ENCODE results near the gene BCL2L14. TPM values are rescaled to one million over a fixed set of nuclear protein-coding genes. Genes with fewer than 3 reads are reported as not detected.
A peak's percentile ranks its signal among the peaks of the same experiment; 100 is the strongest.

BCL2L14 gene
- total and polyA plus RNA-seq, 2 donors, result 3.0 to 11.4 TPM

GRCh38 chr12:12091977-12092663 is 21.4 kb downstream of the BCL2L14 start:
- no peak overlapping the region for H3K27ac ChIP-seq (ENCODE audit: low read depth in 1 of 2, low read length in 1 of 2)
- H3K27me3 ChIP-seq (ENCODE audit: control insufficient read depth in 2 of 2, insufficient read depth in 1 of 2, low read length in 1 of 2), result peaks cover 0 to 3% of the 10 kb centered on the region in 2 donors
- no peaks in the 10 kb centered on the region for H3K36me3 ChIP-seq (ENCODE audit: control insufficient read depth in 2 of 2, insufficient read depth in 2 of 2, low read length in 1 of 2)
- no peak overlapping the region for H3K4me3 ChIP-seq (ENCODE audit: low read length in 2 of 2)
- WGBS, result 94% methylated on average over 14 of the region's 14 CpGs
- DNase-seq (ENCODE audit: low read depth in 6 of 9, low spot score in 9 of 9), result no peak
- H3K4me1 ChIP-seq (ENCODE audit: control insufficient read depth in 2 of 2, insufficient read depth in 2 of 2, low read length in 2 of 2), result no peaks in the 10 kb centered on the region
- H3K9me3 ChIP-seq (ENCODE audit: control insufficient read depth in 2 of 2, insufficient read depth in 1 of 2, low read length in 1 of 2), result no peaks in the 10 kb centered on the region

- H3K9me3 ChIP-seq (ENCODE audit: control insufficient read depth in 2 of 2, insufficient read depth in 1 of 2, low read length in 1 of 2), result no peaks in the 10 kb centered on the region
- WGBS, result 97% methylated on average over 4 of the region's 4 CpGs
- H3K27ac ChIP-seq (ENCODE audit: low read depth in 1 of 2, low read length in 1 of 2), result no peak overlapping the region
- no peak overlapping the region for H3K4me3 ChIP-seq (ENCODE audit: low read length in 2 of 2)
- H3K27me3 ChIP-seq (ENCODE audit: control insufficient read depth in 2 of 2, insufficient read depth in 1 of 2, low read length in 1 of 2), result peaks cover 0 to 3% of the 10 kb centered on the region in 2 donors
- H3K36me3 ChIP-seq (ENCODE audit: control insufficient read depth in 2 of 2, insufficient read depth in 2 of 2, low read length in 1 of 2), result no peaks in the 10 kb centered on the region
- H3K4me1 ChIP-seq (ENCODE audit: control insufficient read depth in 2 of 2, insufficient read depth in 2 of 2, low read length in 2 of 2), result peaks cover 0 to 8% of the 10 kb centered on the region in 2 donors
- DNase-seq (ENCODE audit: low read depth in 6 of 9, low spot score in 9 of 9), result no peak
Observed at GRCh38 chr12:12094481-12094880, 23.7 kb downstream of the BCL2L14 start.

GRCh38 chr12:12095021-12095420 is 24.3 kb downstream of the BCL2L14 start:
- peaks cover 0 to 3% of the 10 kb centered on the region in 2 donors for H3K27me3 ChIP-seq (ENCODE audit: control insufficient read depth in 2 of 2, insufficient read depth in 1 of 2, low read length in 1 of 2)
- no peaks in the 10 kb centered on the region for H3K9me3 ChIP-seq (ENCODE audit: control insufficient read depth in 2 of 2, insufficient read depth in 1 of 2, low read length in 1 of 2)
- no peak for DNase-seq (ENCODE audit: low read depth in 6 of 9, low spot score in 9 of 9)
- H3K4me3 ChIP-seq (ENCODE audit: low read length in 2 of 2), result no peak overlapping the region
- H3K36me3 ChIP-seq (ENCODE audit: control insufficient read depth in 2 of 2, insufficient read depth in 2 of 2, low read length in 1 of 2), result no peaks in the 10 kb centered on the region
- H3K27ac ChIP-seq (ENCODE audit: low read depth in 1 of 2, low read length in 1 of 2), result no peak overlapping the region
- H3K4me1 ChIP-seq (ENCODE audit: control insufficient read depth in 2 of 2, insufficient read depth in 2 of 2, low read length in 2 of 2), result peaks cover 0 to 8% of the 10 kb centered on the region in 2 donors
- WGBS, result 72% methylated on average over 3 of the region's 3 CpGs

GRCh38 chr12:12097891-12098690 is 27.4 kb downstream of the BCL2L14 start:
- Histone ChIP-seq H3K27ac (ENCODE audit: low read depth in 1 of 2, low read length in 1 of 2) (no peak overlapping the region), H3K4me3 (ENCODE audit: low read length in 2 of 2) (no peak overlapping the region)
- 90% methylated on average over 6 of the region's 6 CpGs for WGBS

GRCh38 chr12:12098691-12099015 is 27.9 kb downstream of the BCL2L14 start:
- H3K9me3 ChIP-seq (ENCODE audit: control insufficient read depth in 2 of 2, insufficient read depth in 1 of 2, low read length in 1 of 2), result peaks cover 0 to under 1% of the 10 kb centered on the region in 2 donors
- H3K27me3 ChIP-seq (ENCODE audit: control insufficient read depth in 2 of 2, insufficient read depth in 1 of 2, low read length in 1 of 2), result no peaks in the 10 kb centered on the region
- H3K27ac ChIP-seq (ENCODE audit: low read depth in 1 of 2, low read length in 1 of 2), result no peak overlapping the region
- peaks cover 0 to 8% of the 10 kb centered on the region in 2 donors for H3K4me1 ChIP-seq (ENCODE audit: control insufficient read depth in 2 of 2, insufficient read depth in 2 of 2, low read length in 2 of 2)
- no peaks in the 10 kb centered on the region for H3K36me3 ChIP-seq (ENCODE audit: control insufficient read depth in 2 of 2, insufficient read depth in 2 of 2, low read length in 1 of 2)
- DNase-seq (ENCODE audit: low read depth in 6 of 9, low spot score in 9 of 9), result no peak
- H3K4me3 ChIP-seq (ENCODE audit: low read length in 2 of 2), result no peak overlapping the region
- 94% methylated on average over 3 of the region's 3 CpGs for WGBS

More at GRCh38 chr12:12097891-12098690, 27.4 kb downstream of the BCL2L14 start:
- no peaks in the 10 kb centered on the region for H3K27me3 ChIP-seq (ENCODE audit: control insufficient read depth in 2 of 2, insufficient read depth in 1 of 2, low read length in 1 of 2)
- no peaks in the 10 kb centered on the region for H3K36me3 ChIP-seq (ENCODE audit: control insufficient read depth in 2 of 2, insufficient read depth in 2 of 2, low read length in 1 of 2)
- no peak for DNase-seq (ENCODE audit: low read depth in 6 of 9, low spot score in 9 of 9)
- H3K4me1 ChIP-seq (ENCODE audit: control insufficient read depth in 2 of 2, insufficient read depth in 2 of 2, low read length in 2 of 2), result peaks cover 0 to 8% of the 10 kb centered on the region in 2 donors
- no peaks in the 10 kb centered on the region for H3K9me3 ChIP-seq (ENCODE audit: control insufficient read depth in 2 of 2, insufficient read depth in 1 of 2, low read length in 1 of 2)

- WGBS, result 64% methylated on average over 6 of the region's 6 CpGs
- peaks cover 0 to 3% of the 10 kb centered on the region in 2 donors for H3K9me3 ChIP-seq (ENCODE audit: control insufficient read depth in 2 of 2, insufficient read depth in 1 of 2, low read length in 1 of 2)
- H3K27me3 ChIP-seq (ENCODE audit: control insufficient read depth in 2 of 2, insufficient read depth in 1 of 2, low read length in 1 of 2), result no peaks in the 10 kb centered on the region
- H3K4me3 ChIP-seq (ENCODE audit: low read length in 2 of 2), result no peak overlapping the region
- peak in 7 of 9 donors; percentile 8 to 54 (median 14) for DNase-seq (ENCODE audit: low read depth in 6 of 9, low spot score in 9 of 9)
- H3K4me1 ChIP-seq (ENCODE audit: control insufficient read depth in 2 of 2, insufficient read depth in 2 of 2, low read length in 2 of 2), result peaks cover 0 to 8% of the 10 kb centered on the region in 2 donors
- no peaks in the 10 kb centered on the region for H3K36me3 ChIP-seq (ENCODE audit: control insufficient read depth in 2 of 2, insufficient read depth in 2 of 2, low read length in 1 of 2)
- H3K27ac ChIP-seq (ENCODE audit: low read depth in 1 of 2, low read length in 1 of 2), result no peak overlapping the region
Observed at GRCh38 chr12:12099102-12099501, 28.4 kb downstream of the BCL2L14 start.

GRCh38 chr12:12107678-12108077 is 36.9 kb downstream of the BCL2L14 start:
- Histone ChIP-seq H3K4me1 (ENCODE audit: control insufficient read depth in 2 of 2, insufficient read depth in 2 of 2, low read length in 2 of 2) (no peaks in the 10 kb centered on the region), H3K27ac (ENCODE audit: low read depth in 1 of 2, low read length in 1 of 2) (no peak overlapping the region), H3K4me3 (ENCODE audit: low read length in 2 of 2) (no peak overlapping the region), H3K27me3 (ENCODE audit: control insufficient read depth in 2 of 2, insufficient read depth in 1 of 2, low read length in 1 of 2) (no peaks in the 10 kb centered on the region), H3K36me3 (ENCODE audit: control insufficient read depth in 2 of 2, insufficient read depth in 2 of 2, low read length in 1 of 2) (no peaks in the 10 kb centered on the region), H3K9me3 (ENCODE audit: control insufficient read depth in 2 of 2, insufficient read depth in 1 of 2, low read length in 1 of 2) (peaks cover 0 to 13% of the 10 kb centered on the region in 2 donors)
- WGBS, result 95% methylated on average over 6 of the region's 6 CpGs
- DNase-seq (ENCODE audit: low read depth in 6 of 9, low spot score in 9 of 9), result no peak

- no peak for DNase-seq (ENCODE audit: low read depth in 6 of 9, low spot score in 9 of 9)
- Histone ChIP-seq H3K27me3 (ENCODE audit: control insufficient read depth in 2 of 2, insufficient read depth in 1 of 2, low read length in 1 of 2) (no peaks in the 10 kb centered on the region), H3K9me3 (ENCODE audit: control insufficient read depth in 2 of 2, insufficient read depth in 1 of 2, low read length in 1 of 2) (peaks cover 0 to 13% of the 10 kb centered on the region in 2 donors), H3K4me1 (ENCODE audit: control insufficient read depth in 2 of 2, insufficient read depth in 2 of 2, low read length in 2 of 2) (no peaks in the 10 kb centered on the region), H3K36me3 (ENCODE audit: control insufficient read depth in 2 of 2, insufficient read depth in 2 of 2, low read length in 1 of 2) (no peaks in the 10 kb centered on the region), H3K4me3 (ENCODE audit: low read length in 2 of 2) (no peak overlapping the region), H3K27ac (ENCODE audit: low read depth in 1 of 2, low read length in 1 of 2) (no peak overlapping the region)
- 94% methylated on average over 1 of the region's 1 CpG for WGBS
Observed at GRCh38 chr12:12108441-12109058, 37.8 kb downstream of the BCL2L14 start.
